Vagina (tissue), 2 donors: ENCODE data around the gene ACOT13.

ENCODE experiments used
- POLR2A ChIP-seq, 2 donors: fragments of 450-650 bp; IDR thresholded peaks; one replicate each; pipeline ENCODE4 v1.6.1; 2017; ENCODE audit warnings: antibody characterized with exemption in 2 of 2, mild to moderate bottlenecking in 2 of 2, moderate library complexity in 2 of 2
- POLR2AphosphoS5 ChIP-seq, 2 donors: sonication (generic); formaldehyde crosslinking; IDR thresholded peaks; one replicate each; pipeline ENCODE4 v1.9.0; 2017; ENCODE audit warnings: antibody characterized with exemption in 2 of 2, mild to moderate bottlenecking in 2 of 2, low read depth in 1 of 2; ENCODE audit not compliant: insufficient read depth in 1 of 2

GRCh38 chr6:24643920-24644319 lies 23.0 kb upstream of the ACOT13 start:
- TF ChIP-seq POLR2AphosphoS5 (IDR thresholded peaks at IDR 0.05; ENCODE audit: insufficient read depth in 1 of 2, low read depth in 1 of 2) (no peak), POLR2A (IDR thresholded peaks at IDR 0.05) (no peak)
